ENCODE data around the gene NUCKS1.

The NUCKS1 gene

GRCh38 chr1:205766570-205766969 is 16.6 kb upstream of the NUCKS1 start:
- H3K9me3 ChIP-seq, result no peaks in the 10 kb centered on the region
- H3K4me3 ChIP-seq (ENCODE audit: low read depth, low read length), result no peak overlapping the region
- TF ChIP-seq CTCF (IDR thresholded peaks at IDR 0.05; ENCODE audit: low read depth, low read length), result no peak
- no peaks in the 10 kb centered on the region for H3K4me1 ChIP-seq
- no peaks in the 10 kb centered on the region for H3K36me3 ChIP-seq
- no peaks in the 10 kb centered on the region; the same call in 1 of the 2 replicates for H3K27me3 ChIP-seq
- DNase-seq, result no peak

GRCh38 chr1:205766038-205766437 is 16.1 kb upstream of the NUCKS1 start:
- no peaks in the 10 kb centered on the region for H3K36me3 ChIP-seq
- H3K9me3 ChIP-seq, result no peaks in the 10 kb centered on the region
- no peak overlapping the region for H3K4me3 ChIP-seq (ENCODE audit: low read depth, low read length)
- no peaks in the 10 kb centered on the region; the same call in 1 of the 2 replicates for H3K27me3 ChIP-seq
- no peaks in the 10 kb centered on the region for H3K4me1 ChIP-seq
- TF ChIP-seq CTCF (IDR thresholded peaks at IDR 0.05; ENCODE audit: low read depth, low read length), result no peak
- no peak for DNase-seq

- DNase-seq, result no peak
- no peaks in the 10 kb centered on the region for H3K9me3 ChIP-seq
- H3K4me1 ChIP-seq, result no peaks in the 10 kb centered on the region
- H3K27me3 ChIP-seq, result no peaks in the 10 kb centered on the region; the same call in 1 of the 2 replicates
- H3K36me3 ChIP-seq, result no peaks in the 10 kb centered on the region
- TF ChIP-seq CTCF (IDR thresholded peaks at IDR 0.05; ENCODE audit: low read depth, low read length), result no peak
- H3K4me3 ChIP-seq (ENCODE audit: low read depth, low read length), result no peak overlapping the region
Measured at GRCh38 chr1:205764578-205764977, 14.6 kb upstream of the NUCKS1 start.

GRCh38 chr1:205763980-205764379 is 14.0 kb upstream of the NUCKS1 start:
- Histone ChIP-seq H3K4me3 (ENCODE audit: low read depth, low read length) (no peak overlapping the region), H3K9me3 (no peaks in the 10 kb centered on the region), H3K36me3 (no peaks in the 10 kb centered on the region), H3K27me3 (no peaks in the 10 kb centered on the region; the same call in 1 of the 2 replicates), H3K4me1 (no peaks in the 10 kb centered on the region)
- no peak for TF ChIP-seq CTCF (IDR thresholded peaks at IDR 0.05; ENCODE audit: low read depth, low read length)
- no peak for DNase-seq

GRCh38 chr1:205760606-205761005 is 10.6 kb upstream of the NUCKS1 start:
- TF ChIP-seq CTCF (IDR thresholded peaks at IDR 0.05; ENCODE audit: low read depth, low read length), result no peak
- Histone ChIP-seq H3K4me3 (ENCODE audit: low read depth, low read length) (no peak overlapping the region), H3K36me3 (no peaks in the 10 kb centered on the region), H3K9me3 (no peaks in the 10 kb centered on the region), H3K4me1 (no peaks in the 10 kb centered on the region), H3K27me3 (peaks cover under 1% of the 10 kb centered on the region)
- no peak for DNase-seq

- DNase-seq, result no peak
- H3K4me1 ChIP-seq, result no peaks in the 10 kb centered on the region
- no peak overlapping the region for H3K4me3 ChIP-seq (ENCODE audit: low read depth, low read length)
- peaks cover 3% of the 10 kb centered on the region for H3K27me3 ChIP-seq
- H3K36me3 ChIP-seq, result no peaks in the 10 kb centered on the region
- H3K9me3 ChIP-seq, result no peaks in the 10 kb centered on the region
- no peak for TF ChIP-seq CTCF (IDR thresholded peaks at IDR 0.05; ENCODE audit: low read depth, low read length)
Measured at GRCh38 chr1:205756552-205756951, 6.6 kb upstream of the NUCKS1 start.

All from BE2C (cell line).